Medulla oblongata (tissue), 1 donor: ENCODE results near the gene PSME2.

ENCODE experiments used
- DNase-seq: peaks from one replicate; pipeline ENCODE4 v3.0.0-alpha.2; 2015; ENCODE audit errors: extremely low spot score

PSME2 gene

DNA sequence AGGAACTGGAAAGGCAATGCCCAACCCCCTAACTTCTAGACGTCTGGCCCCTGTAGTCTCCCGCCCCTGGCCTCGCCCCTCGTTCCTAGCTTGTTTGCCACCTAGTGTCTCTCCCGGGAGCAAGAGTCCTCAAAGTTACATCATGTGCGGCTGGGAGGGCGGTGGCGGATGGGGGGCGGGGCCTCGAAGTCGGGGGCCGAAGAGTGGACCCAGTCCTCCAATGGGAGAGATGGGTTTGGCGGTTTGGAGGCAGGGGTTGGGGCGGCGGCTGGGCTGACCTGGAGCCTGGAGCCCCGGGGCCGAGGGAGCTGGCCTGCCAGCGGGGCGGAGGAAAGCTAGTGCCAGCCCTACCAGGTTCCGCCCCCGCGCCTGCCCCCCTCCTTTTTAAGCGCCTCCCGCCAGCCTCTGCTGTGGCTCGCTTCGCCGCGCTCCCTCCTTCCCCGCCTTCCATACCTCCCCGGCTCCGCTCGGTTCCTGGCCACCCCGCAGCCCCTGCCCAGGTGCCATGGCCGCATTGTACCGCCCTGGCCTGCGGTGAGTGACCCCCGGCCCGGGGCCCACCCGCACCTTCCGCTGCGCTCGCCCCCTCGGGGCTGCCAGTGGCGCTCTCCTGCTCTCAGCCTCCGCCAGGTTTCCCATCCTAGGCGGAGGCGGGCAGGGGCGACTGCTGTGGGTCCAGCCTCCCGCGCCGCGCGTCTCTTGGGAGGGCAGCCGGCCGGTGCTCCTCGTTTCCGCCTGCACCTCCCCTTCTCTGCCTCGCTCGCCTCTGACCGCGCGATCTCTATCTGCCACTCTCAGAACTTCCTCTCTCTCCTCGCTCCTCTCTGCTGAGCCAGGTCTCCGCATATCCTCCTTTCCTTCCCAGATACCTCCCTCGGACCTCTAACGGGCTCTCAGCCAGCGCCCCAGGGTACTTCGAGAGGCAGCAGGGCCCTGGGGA lies 52.2 kb downstream of the PSME2 start, which contains the start of gene PCK2:
PCK2 (plus strand) TSS at position 411 of the 940 bp plus-strand sequence; CDS start at position 506, 95 bp downstream.
- peak; percentile 77 for DNase-seq
